Smooth muscle cell (in vitro differentiated cells): ENCODE results near the gene MLLT3. TPM values are rescaled to one million over a fixed set of nuclear protein-coding genes. Genes with fewer than 3 reads are reported as not detected.
A peak's percentile ranks its signal among the peaks of the same experiment; 100 is the strongest.

Experiments used
- DNase-seq: peaks from one replicate; lab custom pipeline; 2025; ENCODE audit not compliant: unreplicated experiment; lab: John Stamatoyannopoulos, UW
- H2AFZ ChIP-seq: fragments of 200-600 bp; sonication (generic); 2 replicates; pipeline ENCODE4 v1.6.0; 2016; ENCODE audit warnings: antibody characterized with exemption, low read depth, mild to moderate bottlenecking
- H3F3A ChIP-seq: fragments of 200-600 bp; sonication (generic); 2 replicates; pipeline ENCODE4 v1.6.0; 2017; ENCODE audit warnings: antibody characterized with exemption, low read depth
- H3K27ac ChIP-seq: fragments of 200-600 bp; sonication (generic); 2 replicates; pipeline ENCODE4 v1.5.1; 2016; ENCODE audit warnings: low read depth, mild to moderate bottlenecking
- H3K27me3 ChIP-seq: fragments of 200-600 bp; sonication (generic); 2 replicates; pipeline ENCODE4 v1.6.1; 2016; ENCODE audit warnings: low read depth, mild to moderate bottlenecking
- H3K36me3 ChIP-seq: fragments of 200-600 bp; sonication (generic); 2 replicates; pipeline ENCODE4 v1.5.1; 2016; ENCODE audit warnings: low read depth
- H3K4me1 ChIP-seq: fragments of 200-600 bp; sonication (generic); 2 replicates; pipeline ENCODE4 v1.5.1; 2016; ENCODE audit warnings: low read depth
- H3K4me2 ChIP-seq: fragments of 200-600 bp; sonication (generic); 2 replicates; pipeline ENCODE4 v1.6.0; 2016; ENCODE audit warnings: mild to moderate bottlenecking
- H3K4me3 ChIP-seq: fragments of 200-600 bp; sonication (generic); 2 replicates; pipeline ENCODE4 v1.5.1; 2016; ENCODE audit warnings: mild to moderate bottlenecking
- H3K79me2 ChIP-seq: fragments of 200-600 bp; sonication (generic); 2 replicates; pipeline ENCODE4 v1.6.0; 2016; ENCODE audit warnings: low read depth, mild to moderate bottlenecking
- H3K9ac ChIP-seq: fragments of 200-600 bp; sonication (generic); 2 replicates; pipeline ENCODE4 v1.6.0; 2016; ENCODE audit warnings: low read depth
- H3K9me3 ChIP-seq: fragments of 200-600 bp; sonication (generic); replicated peaks from 2 replicates; pipeline ENCODE4 v1.5.1; 2016; ENCODE audit warnings: low read depth
- H4K20me1 ChIP-seq: fragments of 200-600 bp; sonication (generic); 2 replicates; pipeline ENCODE4 v1.6.0; 2016; ENCODE audit warnings: low read depth
- CTCF ChIP-seq: fragments of 200-600 bp; sonication (generic); IDR thresholded peaks from 2 replicates; pipeline ENCODE4 v1.5.1; 2017; ENCODE audit warnings: borderline replicate concordance, mild to moderate bottlenecking, antibody characterized with exemption; ENCODE audit not compliant: insufficient read depth, poor library complexity, severe bottlenecking
- WGBS: methylation state at CpG from one replicate; pipeline ENCODE4 v1.1.7; 2016; ENCODE audit warnings: low lambda C conversion rate; 5-methylcytosine and 5-hydroxymethylcytosine counted together
- polyA plus RNA-seq: library from polyadenylated mRNA; unstranded; fragments of >200 nt; fragmentation: Nextera tagmentation; extraction: Ambion mirVana; gene quantifications from 2 replicates; pipeline ENCODE4 v1.2.1, GENCODE V29; 2016
- total RNA-seq: library from RNA; depleted of rRNA; stranded (reverse); fragments of >200 nt; gene quantifications from 2 replicates; pipeline ENCODE4 v1.2.3, GENCODE V29; 2014

MLLT3 gene
- total and polyA plus RNA-seq, 2 experiments from 2014 or later, result 21.9 to 29.9 TPM

- Histone ChIP-seq H3K79me2 (peaks cover 100% of the 10 kb centered on the region), H3K27me3 (no peaks in the 10 kb centered on the region), H3K4me3 (no peak overlapping the region), H2AFZ (no peak overlapping the region), H3K4me2 (no peak overlapping the region), H3K4me1 (peaks cover 15% of the 10 kb centered on the region), H3F3A (no peaks in the 10 kb centered on the region), H3K9me3 (no peaks in the 10 kb centered on the region), H3K27ac (no peak overlapping the region), H3K9ac (no peak overlapping the region), H4K20me1 (peaks cover 22% of the 10 kb centered on the region), H3K36me3 (no peaks in the 10 kb centered on the region)
- DNase-seq, result no peak
- no peak for TF ChIP-seq CTCF
Observed at GRCh38 chr9:20597862-20598261, 24.4 kb downstream of the MLLT3 start.

GRCh38 chr9:20594608-20595007 lies 27.7 kb downstream of the MLLT3 start:
- Histone ChIP-seq H3K4me2 (no peak overlapping the region), H3K9ac (no peak overlapping the region), H3K36me3 (no peaks in the 10 kb centered on the region), H2AFZ (no peak overlapping the region), H3K79me2 (peaks cover 97% of the 10 kb centered on the region), H3K4me1 (no peaks in the 10 kb centered on the region), H3K27ac (no peak overlapping the region), H4K20me1 (peaks cover 25% of the 10 kb centered on the region), H3K4me3 (no peak overlapping the region), H3K9me3 (no peaks in the 10 kb centered on the region), H3K27me3 (no peaks in the 10 kb centered on the region), H3F3A (no peaks in the 10 kb centered on the region)
- no peak for TF ChIP-seq CTCF
- WGBS, result 82% methylated on average over 3 of the region's 3 CpGs
- no peak for DNase-seq

GRCh38 chr9:20593537-20593936 lies 28.8 kb downstream of the MLLT3 start:
- Histone ChIP-seq H3F3A (no peaks in the 10 kb centered on the region), H3K27me3 (no peaks in the 10 kb centered on the region), H3K9me3 (no peaks in the 10 kb centered on the region), H3K27ac (peak overlapping the region; percentile 10), H2AFZ (no peak overlapping the region), H4K20me1 (peaks cover 25% of the 10 kb centered on the region), H3K9ac (no peak overlapping the region), H3K4me2 (peak overlapping the region; percentile 15), H3K36me3 (no peaks in the 10 kb centered on the region), H3K4me3 (no peak overlapping the region), H3K4me1 (no peaks in the 10 kb centered on the region), H3K79me2 (peaks cover 86% of the 10 kb centered on the region)
- TF ChIP-seq CTCF, result no peak
- DNase-seq, result no peak
- 37% methylated on average over 2 of the region's 2 CpGs for WGBS

- no peak overlapping the region for H3K4me3 ChIP-seq
- H3K27me3 ChIP-seq, result no peaks in the 10 kb centered on the region
- no peaks in the 10 kb centered on the region for H3K36me3 ChIP-seq
- H2AFZ ChIP-seq, result no peak overlapping the region
- DNase-seq, result no peak
- no peaks in the 10 kb centered on the region for H3K4me1 ChIP-seq
- no peak overlapping the region for H3K9ac ChIP-seq
- TF ChIP-seq CTCF, result no peak
- no peaks in the 10 kb centered on the region for H3K9me3 ChIP-seq
- peaks cover 82% of the 10 kb centered on the region for H3K79me2 ChIP-seq
- H3K27ac ChIP-seq, result peak overlapping the region; percentile 10
- peak overlapping the region; percentile 15 for H3K4me2 ChIP-seq
- peaks cover 25% of the 10 kb centered on the region for H4K20me1 ChIP-seq
- 66% methylated on average over 5 of the region's 5 CpGs for WGBS
- no peaks in the 10 kb centered on the region for H3F3A ChIP-seq
Observed at GRCh38 chr9:20593105-20593504, 29.2 kb downstream of the MLLT3 start.
